ENCODE results near the gene AMMECR1L.

GRCh38 chr2:127879899-127880298 is 5.9 kb downstream of the AMMECR1L start:
- TF ChIP-seq CTCF (IDR thresholded peaks at IDR 0.05): no peak
- TF ChIP-seq POLR2A (IDR thresholded peaks at IDR 0.05): no peak
